HEK293 (cell line): ENCODE data around the gene TMPRSS7.

Experiments
- FEZF1 ChIP-seq: fragments of 450-650 bp; formaldehyde crosslinking; IDR thresholded peaks from 2 replicates; pipeline ENCODE4 v1.5.1; 2016; ENCODE audit warnings: missing biosample characterization, missing genetic modification characterization
- GLI4 ChIP-seq: fragments of 450-650 bp; formaldehyde crosslinking; IDR thresholded peaks from 2 replicates; pipeline ENCODE4 v1.5.1; 2016; ENCODE audit warnings: missing biosample characterization, missing genetic modification characterization
- GLIS2 ChIP-seq: fragments of 450-650 bp; formaldehyde crosslinking; IDR thresholded peaks from 2 replicates; pipeline ENCODE4 v1.5.1; 2016; ENCODE audit warnings: missing biosample characterization, missing genetic modification characterization
- HOXD13 ChIP-seq: sonication (generic); formaldehyde crosslinking; IDR thresholded peaks from 2 replicates; pipeline ENCODE4 v1.8.0; 2022; ENCODE audit warnings: missing genetic modification reagents, borderline replicate concordance
- MZF1 ChIP-seq: fragments of 450-650 bp; formaldehyde crosslinking; IDR thresholded peaks from 2 replicates; pipeline ENCODE4 v1.5.1; 2017; ENCODE audit warnings: missing biosample characterization, missing genetic modification characterization, borderline replicate concordance
- OVOL3 ChIP-seq: fragments of 450-650 bp; formaldehyde crosslinking; IDR thresholded peaks from 2 replicates; pipeline ENCODE4 v1.5.1; 2016; ENCODE audit warnings: missing biosample characterization, missing genetic modification characterization
- SP2 ChIP-seq: fragments of 450-650 bp; formaldehyde crosslinking; IDR thresholded peaks from 2 replicates; pipeline ENCODE4 v1.5.1; 2016; ENCODE audit warnings: missing biosample characterization, missing genetic modification characterization
- SP3 ChIP-seq: fragments of 450-650 bp; formaldehyde crosslinking; IDR thresholded peaks from 2 replicates; pipeline ENCODE4 v1.5.1; 2016; ENCODE audit warnings: missing biosample characterization, missing genetic modification characterization
- ZBTB1 ChIP-seq: fragments of 450-650 bp; formaldehyde crosslinking; IDR thresholded peaks from 2 replicates; pipeline ENCODE4 v1.5.1; 2016; ENCODE audit warnings: missing biosample characterization, missing genetic modification characterization
- ZBTB21 ChIP-seq: fragments of 450-650 bp; formaldehyde crosslinking; IDR thresholded peaks from 2 replicates; pipeline ENCODE4 v1.5.1; 2017; ENCODE audit warnings: missing biosample characterization, missing genetic modification characterization
- ZBTB7A ChIP-seq: fragments of 450-650 bp; formaldehyde crosslinking; IDR thresholded peaks from 2 replicates; pipeline ENCODE4 v1.5.1; 2016; ENCODE audit warnings: low read depth, missing biosample characterization, missing genetic modification characterization
- ZFP3 ChIP-seq: fragments of 450-650 bp; formaldehyde crosslinking; IDR thresholded peaks from 2 replicates; pipeline ENCODE4 v1.5.1; 2016; ENCODE audit warnings: low read depth, missing biosample characterization, missing genetic modification characterization
- ZNF138 ChIP-seq: fragments of 450-650 bp; formaldehyde crosslinking; IDR thresholded peaks from 2 replicates; pipeline ENCODE4 v1.5.1; 2016; ENCODE audit warnings: missing biosample characterization, missing genetic modification characterization, borderline replicate concordance
- ZNF155 ChIP-seq: fragments of 450-650 bp; formaldehyde crosslinking; IDR thresholded peaks from 2 replicates; pipeline ENCODE4 v1.5.1; 2016; ENCODE audit warnings: missing biosample characterization, missing genetic modification characterization
- ZNF174 ChIP-seq: fragments of 450-650 bp; formaldehyde crosslinking; IDR thresholded peaks from 2 replicates; pipeline ENCODE4 v1.5.0; 2017; ENCODE audit warnings: missing biosample characterization, mild to moderate bottlenecking, missing genetic modification characterization
- ZNF223 ChIP-seq: fragments of 450-650 bp; formaldehyde crosslinking; IDR thresholded peaks from 2 replicates; pipeline ENCODE4 v1.5.1; 2016; ENCODE audit warnings: missing biosample characterization, missing genetic modification characterization
- ZNF274 ChIP-seq, 2 experiments: fragments of 200-500 bp in 1 of 2; fragments of 450-650 bp in 1 of 2; sonication (Bioruptor generic) in 1 of 2; formaldehyde crosslinking in 1 of 2; IDR thresholded peaks; 2 replicates each; pipeline versions ENCODE4 v1.5.1 to v1.6.1; 2014 to 2016; ENCODE audit warnings: borderline replicate concordance in 1 of 2, inconsistent platforms in 1 of 2, low read length in 1 of 2, missing biosample characterization in 1 of 2, missing genetic modification characterization in 1 of 2
- ZNF426 ChIP-seq: fragments of 450-650 bp; formaldehyde crosslinking; IDR thresholded peaks from 2 replicates; pipeline ENCODE4 v1.5.1; 2017; ENCODE audit warnings: missing biosample characterization, missing genetic modification characterization, mild to moderate bottlenecking, inconsistent platforms, moderate library complexity
- ZNF785 ChIP-seq: fragments of 450-650 bp; formaldehyde crosslinking; IDR thresholded peaks from 2 replicates; pipeline ENCODE4 v1.5.1; 2016; ENCODE audit warnings: missing biosample characterization, missing genetic modification characterization
- ZNF830 ChIP-seq: fragments of 450-650 bp; IDR thresholded peaks from 2 replicates; pipeline ENCODE4 v1.5.0; 2018; ENCODE audit warnings: missing biosample characterization, missing genetic modification characterization, low read depth, mild to moderate bottlenecking, moderate library complexity
- TF ChIP-seq, protein P1 (sequence below): fragments of 450-650 bp; formaldehyde crosslinking; IDR thresholded peaks from 2 replicates; pipeline ENCODE4 v1.5.1; 2016; ENCODE audit warnings: missing biosample characterization, missing genetic modification characterization
- TF ChIP-seq, protein P2 (sequence below): fragments of 450-650 bp; formaldehyde crosslinking; IDR thresholded peaks from 2 replicates; pipeline ENCODE4 v1.5.1; 2016; ENCODE audit warnings: missing biosample characterization, missing genetic modification characterization
- TF ChIP-seq, protein P3 (sequence below): fragments of 450-650 bp; formaldehyde crosslinking; IDR thresholded peaks from 2 replicates; pipeline ENCODE4 v1.5.1; 2016; ENCODE audit warnings: missing biosample characterization, missing genetic modification characterization
- TF ChIP-seq, protein P4 (sequence below): fragments of 450-650 bp; formaldehyde crosslinking; IDR thresholded peaks from 2 replicates; pipeline ENCODE4 v1.5.1; 2017; ENCODE audit warnings: missing biosample characterization, missing genetic modification characterization
- TF ChIP-seq, protein P5 (sequence below): fragments of 450-650 bp; formaldehyde crosslinking; IDR thresholded peaks from 2 replicates; pipeline ENCODE4 v1.5.1; 2016; ENCODE audit warnings: missing biosample characterization, missing genetic modification characterization, borderline replicate concordance
- TF ChIP-seq, protein P6 (sequence below): fragments of 450-650 bp; formaldehyde crosslinking; IDR thresholded peaks from 2 replicates; pipeline ENCODE4 v1.5.1; 2016; ENCODE audit warnings: missing biosample characterization, missing genetic modification characterization
- TF ChIP-seq, protein P7 (sequence below): fragments of 450-650 bp; formaldehyde crosslinking; IDR thresholded peaks from 2 replicates; pipeline ENCODE4 v1.5.1; 2017; ENCODE audit warnings: missing biosample characterization, missing genetic modification characterization

The TMPRSS7 gene

DNA sequence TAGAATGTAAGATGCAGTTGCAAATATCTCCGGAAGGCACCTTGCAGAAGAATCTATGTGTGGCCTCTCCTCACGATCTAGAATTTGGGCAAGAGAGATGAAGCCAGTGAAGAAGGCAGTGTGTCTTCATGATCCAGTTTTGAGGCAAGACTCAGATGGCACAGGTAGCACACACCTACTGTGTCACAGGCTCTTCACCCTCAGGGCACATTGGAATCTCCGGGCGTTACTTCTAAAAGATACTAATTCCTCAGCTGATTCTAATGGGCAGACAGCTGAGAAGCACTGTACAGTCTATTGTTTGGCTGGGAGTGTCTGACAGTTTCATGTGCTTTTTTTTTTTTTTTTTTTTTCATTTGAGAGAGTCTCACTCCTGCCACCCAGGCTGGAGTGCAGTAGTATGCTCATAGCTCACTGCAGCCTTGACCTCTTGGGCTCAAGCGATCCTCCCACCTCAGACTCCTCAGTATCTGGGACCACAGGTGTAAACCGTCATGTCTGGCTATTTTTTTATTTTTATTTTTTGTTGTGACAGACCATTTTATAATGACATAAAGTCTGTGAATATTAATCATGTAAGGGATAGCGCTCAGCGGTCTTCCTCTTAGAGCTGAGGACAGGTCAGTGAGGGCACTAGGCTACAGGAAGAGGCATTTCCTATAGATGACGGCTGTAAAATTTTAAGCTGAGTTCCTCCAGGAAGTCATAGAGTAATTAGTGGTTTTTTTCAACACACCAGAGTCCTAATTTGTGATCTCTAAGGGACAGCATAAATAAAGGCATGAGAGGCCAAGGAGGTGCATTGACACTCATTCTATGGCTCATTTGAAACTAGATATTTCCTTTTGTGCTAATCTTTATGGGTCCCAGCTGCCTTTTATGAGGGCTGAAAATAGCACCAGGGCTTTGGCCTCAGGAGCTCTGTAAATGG is 55.7 kb downstream of the TMPRSS7 start (continued):
- TF ChIP-seq SP2 (tag by site-specific recombination), result peak; percentile 19; the same call in 1 of the 2 replicates
- peak; percentile 25 for TF ChIP-seq SP3 (tag by site-specific recombination)
- TF ChIP-seq, protein P1, sequence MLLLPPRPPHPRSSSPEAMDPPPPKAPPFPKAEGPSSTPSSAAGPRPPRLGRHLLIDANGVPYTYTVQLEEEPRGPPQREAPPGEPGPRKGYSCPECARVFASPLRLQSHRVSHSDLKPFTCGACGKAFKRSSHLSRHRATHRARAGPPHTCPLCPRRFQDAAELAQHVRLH, result no peak
- TF ChIP-seq ZBTB7A (tag by site-specific recombination), result no peak
- TF ChIP-seq, protein P2, sequence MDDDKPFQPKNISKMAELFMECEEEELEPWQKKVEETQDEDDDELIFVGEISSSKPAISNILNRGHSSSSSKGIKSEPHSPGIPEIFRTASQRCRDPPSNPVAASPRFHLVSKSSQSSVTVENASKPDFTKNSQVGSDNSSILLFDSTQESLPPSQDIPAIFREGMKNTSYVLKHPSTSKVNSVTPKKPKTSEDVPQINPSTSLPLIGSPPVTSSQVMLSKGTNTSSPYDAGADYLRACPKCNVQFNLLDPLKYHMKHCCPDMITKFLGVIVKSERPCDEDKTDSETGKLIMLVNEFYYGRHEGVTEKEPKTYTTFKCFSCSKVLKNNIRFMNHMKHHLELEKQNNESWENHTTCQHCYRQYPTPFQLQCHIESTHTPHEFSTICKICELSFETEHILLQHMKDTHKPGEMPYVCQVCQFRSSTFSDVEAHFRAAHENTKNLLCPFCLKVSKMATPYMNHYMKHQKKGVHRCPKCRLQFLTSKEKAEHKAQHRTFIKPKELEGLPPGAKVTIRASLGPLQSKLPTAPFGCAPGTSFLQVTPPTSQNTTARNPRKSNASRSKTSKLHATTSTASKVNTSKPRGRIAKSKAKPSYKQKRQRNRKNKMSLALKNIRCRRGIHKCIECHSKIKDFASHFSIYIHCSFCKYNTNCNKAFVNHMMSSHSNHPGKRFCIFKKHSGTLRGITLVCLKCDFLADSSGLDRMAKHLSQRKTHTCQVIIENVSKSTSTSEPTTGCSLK (tag by site-specific recombination), result no peak
- TF ChIP-seq GLI4 (tag by site-specific recombination), result no peak
- peak; percentile 52; the same call in 1 of the 2 replicates for TF ChIP-seq GLIS2
- TF ChIP-seq MZF1 (tag by site-specific recombination), result peak; percentile 41; the same call in 1 of the 2 replicates
- TF ChIP-seq, protein P3, sequence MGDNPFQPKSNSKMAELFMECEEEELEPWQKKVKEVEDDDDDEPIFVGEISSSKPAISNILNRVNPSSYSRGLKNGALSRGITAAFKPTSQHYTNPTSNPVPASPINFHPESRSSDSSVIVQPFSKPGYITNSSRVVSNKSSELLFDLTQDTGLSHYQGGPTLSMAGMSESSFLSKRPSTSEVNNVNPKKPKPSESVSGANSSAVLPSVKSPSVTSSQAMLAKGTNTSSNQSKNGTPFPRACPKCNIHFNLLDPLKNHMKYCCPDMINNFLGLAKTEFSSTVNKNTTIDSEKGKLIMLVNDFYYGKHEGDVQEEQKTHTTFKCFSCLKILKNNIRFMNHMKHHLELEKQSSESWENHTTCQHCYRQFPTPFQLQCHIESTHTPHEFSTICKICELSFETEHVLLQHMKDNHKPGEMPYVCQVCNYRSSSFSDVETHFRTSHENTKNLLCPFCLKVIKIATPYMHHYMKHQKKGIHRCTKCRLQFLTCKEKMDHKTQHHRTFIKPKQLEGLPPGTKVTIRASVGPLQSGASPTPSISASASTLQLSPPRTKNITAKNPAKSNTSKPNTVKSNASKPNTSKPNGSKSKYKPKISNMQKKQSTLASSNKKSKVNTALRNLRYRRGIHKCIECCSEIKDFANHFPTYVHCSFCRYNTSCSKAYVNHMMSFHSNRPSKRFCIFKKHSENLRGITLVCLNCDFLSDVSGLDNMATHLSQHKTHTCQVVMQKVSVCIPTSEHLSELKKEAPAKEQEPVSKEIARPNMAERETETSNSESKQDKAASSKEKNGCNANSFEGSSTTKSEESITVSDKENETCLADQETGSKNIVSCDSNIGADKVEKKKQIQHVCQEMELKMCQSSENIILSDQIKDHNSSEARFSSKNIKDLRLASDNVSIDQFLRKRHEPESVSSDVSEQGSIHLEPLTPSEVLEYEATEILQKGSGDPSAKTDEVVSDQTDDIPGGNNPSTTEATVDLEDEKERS (tag by site-specific recombination), result no peak
- TF ChIP-seq ZBTB21 (tag by site-specific recombination), result no peak
- TF ChIP-seq, protein P4, sequence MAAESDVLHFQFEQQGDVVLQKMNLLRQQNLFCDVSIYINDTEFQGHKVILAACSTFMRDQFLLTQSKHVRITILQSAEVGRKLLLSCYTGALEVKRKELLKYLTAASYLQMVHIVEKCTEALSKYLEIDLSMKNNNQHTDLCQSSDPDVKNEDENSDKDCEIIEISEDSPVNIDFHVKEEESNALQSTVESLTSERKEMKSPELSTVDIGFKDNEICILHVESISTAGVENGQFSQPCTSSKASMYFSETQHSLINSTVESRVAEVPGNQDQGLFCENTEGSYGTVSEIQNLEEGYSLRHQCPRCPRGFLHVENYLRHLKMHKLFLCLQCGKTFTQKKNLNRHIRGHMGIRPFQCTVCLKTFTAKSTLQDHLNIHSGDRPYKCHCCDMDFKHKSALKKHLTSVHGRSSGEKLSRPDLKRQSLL (tag by site-specific recombination), result no peak
- TF ChIP-seq ZNF785, result no peak
- TF ChIP-seq ZNF274 (IDR thresholded peaks at IDR 0.05; ENCODE audit: low read length), result no peak
- TF ChIP-seq ZNF274 (tag by site-specific recombination; IDR thresholded peaks at IDR 0.05; ENCODE audit: borderline replicate concordance), result no peak
- no peak for TF ChIP-seq ZNF223
- TF ChIP-seq ZNF830 (tag by site-specific recombination), result no peak
- no peak for TF ChIP-seq ZNF138
- peak; percentile 97 for TF ChIP-seq FEZF1
- 0 out of 2 replicates have a peak, but pooled peaks have one; percentile 27 for TF ChIP-seq HOXD13 (CRISPR knock-in tag)
- TF ChIP-seq, protein P5, sequence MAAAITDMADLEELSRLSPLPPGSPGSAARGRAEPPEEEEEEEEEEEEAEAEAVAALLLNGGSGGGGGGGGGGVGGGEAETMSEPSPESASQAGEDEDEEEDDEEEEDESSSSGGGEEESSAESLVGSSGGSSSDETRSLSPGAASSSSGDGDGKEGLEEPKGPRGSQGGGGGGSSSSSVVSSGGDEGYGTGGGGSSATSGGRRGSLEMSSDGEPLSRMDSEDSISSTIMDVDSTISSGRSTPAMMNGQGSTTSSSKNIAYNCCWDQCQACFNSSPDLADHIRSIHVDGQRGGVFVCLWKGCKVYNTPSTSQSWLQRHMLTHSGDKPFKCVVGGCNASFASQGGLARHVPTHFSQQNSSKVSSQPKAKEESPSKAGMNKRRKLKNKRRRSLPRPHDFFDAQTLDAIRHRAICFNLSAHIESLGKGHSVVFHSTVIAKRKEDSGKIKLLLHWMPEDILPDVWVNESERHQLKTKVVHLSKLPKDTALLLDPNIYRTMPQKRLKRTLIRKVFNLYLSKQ (tag by site-specific recombination), result no peak
- TF ChIP-seq, protein P6, sequence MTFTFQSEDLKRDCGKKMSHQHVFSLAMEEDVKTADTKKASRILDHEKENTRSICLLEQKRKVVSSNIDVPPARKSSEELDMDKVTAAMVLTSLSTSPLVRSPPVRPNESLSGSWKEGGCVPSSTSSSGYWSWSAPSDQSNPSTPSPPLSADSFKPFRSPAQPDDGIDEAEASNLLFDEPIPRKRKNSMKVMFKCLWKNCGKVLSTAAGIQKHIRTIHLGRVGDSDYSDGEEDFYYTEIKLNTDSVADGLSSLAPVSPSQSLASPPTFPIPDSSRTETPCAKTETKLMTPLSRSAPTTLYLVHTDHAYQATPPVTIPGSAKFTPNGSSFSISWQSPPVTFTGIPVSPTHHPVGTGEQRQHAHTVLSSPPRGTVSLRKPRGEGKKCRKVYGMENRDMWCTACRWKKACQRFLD, result no peak
- no peak for TF ChIP-seq ZBTB1 (tag by site-specific recombination)
- no peak for TF ChIP-seq ZNF174 (tag by site-specific recombination)
- TF ChIP-seq, protein P7, sequence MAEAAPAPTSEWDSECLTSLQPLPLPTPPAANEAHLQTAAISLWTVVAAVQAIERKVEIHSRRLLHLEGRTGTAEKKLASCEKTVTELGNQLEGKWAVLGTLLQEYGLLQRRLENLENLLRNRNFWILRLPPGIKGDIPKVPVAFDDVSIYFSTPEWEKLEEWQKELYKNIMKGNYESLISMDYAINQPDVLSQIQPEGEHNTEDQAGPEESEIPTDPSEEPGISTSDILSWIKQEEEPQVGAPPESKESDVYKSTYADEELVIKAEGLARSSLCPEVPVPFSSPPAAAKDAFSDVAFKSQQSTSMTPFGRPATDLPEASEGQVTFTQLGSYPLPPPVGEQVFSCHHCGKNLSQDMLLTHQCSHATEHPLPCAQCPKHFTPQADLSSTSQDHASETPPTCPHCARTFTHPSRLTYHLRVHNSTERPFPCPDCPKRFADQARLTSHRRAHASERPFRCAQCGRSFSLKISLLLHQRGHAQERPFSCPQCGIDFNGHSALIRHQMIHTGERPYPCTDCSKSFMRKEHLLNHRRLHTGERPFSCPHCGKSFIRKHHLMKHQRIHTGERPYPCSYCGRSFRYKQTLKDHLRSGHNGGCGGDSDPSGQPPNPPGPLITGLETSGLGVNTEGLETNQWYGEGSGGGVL (tag by site-specific recombination), result no peak
- no peak for TF ChIP-seq ZNF155 (tag by site-specific recombination)
- TF ChIP-seq ZFP3, result no peak
- peak; percentile 79; the same call in 1 of the 2 replicates for TF ChIP-seq OVOL3
- TF ChIP-seq ZNF426 (tag by site-specific recombination), result no peak
